GM23248 (cell line): Measurements from ENCODE around the gene ARHGAP10.

Experiments used
- EZH2 ChIP-seq: fragments of 200-600 bp; sonication (generic); IDR thresholded peaks from 2 replicates; pipeline ENCODE4 v1.6.1; 2018; ENCODE audit warnings: antibody characterized with exemption, mild to moderate bottlenecking; ENCODE audit not compliant: insufficient read depth, poor library complexity, severe bottlenecking
- EZH2phosphoT487 ChIP-seq: fragments of 200-600 bp; sonication (generic); IDR thresholded peaks from 2 replicates; pipeline ENCODE4 v1.6.1; 2018; ENCODE audit warnings: antibody characterized with exemption, moderate library complexity, mild to moderate bottlenecking, low read depth; ENCODE audit not compliant: insufficient read depth

GRCh38 chr4:147924604-147925412, 192.9 kb downstream of the ARHGAP10 start:
- no peak for TF ChIP-seq EZH2
- TF ChIP-seq EZH2phosphoT487 = no peak
